Fibroblast of skin of left quadriceps (primary cell): ENCODE results near the gene RAD51C.
A peak's percentile ranks its signal among the peaks of the same experiment; 100 is the strongest.
"Not testable (repeated sequence)": the region's sequence is repeated elsewhere in the genome, so short reads cannot be mapped to it uniquely, and the experiment has no call there.

Source experiments
- DNase-seq, 2 experiments: peaks; one replicate each; pipeline ENCODE4 v3.0.0-alpha.2; 2013; ENCODE audit warnings: low read depth in 2 of 2

RAD51C gene

DNA sequence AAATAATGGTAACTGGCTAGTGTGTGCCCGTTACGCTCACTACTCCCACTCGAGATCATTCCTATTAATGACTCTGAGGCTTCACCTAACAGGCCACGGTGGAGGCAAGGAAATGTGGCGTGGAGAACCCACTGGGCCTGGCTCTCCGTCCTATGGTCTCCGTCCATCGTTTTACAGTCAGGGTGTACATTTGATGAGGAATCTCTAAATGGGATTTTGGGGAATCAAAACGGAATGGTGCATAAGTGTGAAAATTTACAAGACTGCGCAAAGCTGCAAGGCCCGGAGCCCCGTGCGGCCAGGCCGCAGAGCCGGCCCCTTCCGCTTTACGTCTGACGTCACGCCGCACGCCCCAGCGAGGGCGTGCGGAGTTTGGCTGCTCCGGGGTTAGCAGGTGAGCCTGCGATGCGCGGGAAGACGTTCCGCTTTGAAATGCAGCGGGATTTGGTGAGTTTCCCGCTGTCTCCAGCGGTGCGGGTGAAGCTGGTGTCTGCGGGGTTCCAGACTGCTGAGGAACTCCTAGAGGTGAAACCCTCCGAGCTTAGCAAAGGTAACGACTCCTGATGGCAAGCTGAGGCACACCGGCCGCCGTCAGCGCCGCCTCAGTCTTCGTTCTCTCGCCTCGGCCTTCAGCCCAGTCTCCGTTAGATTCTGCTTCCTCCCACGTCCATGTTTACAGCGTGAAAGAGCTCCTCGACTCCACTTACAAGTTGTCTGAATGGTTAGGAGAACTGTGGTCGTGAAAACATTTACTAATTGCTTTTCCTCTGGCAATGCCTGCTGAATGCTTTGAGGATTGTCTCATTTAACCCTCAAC is at the start of gene RAD51C:
RAD51C (plus strand) TSS at position 364 of the 817 bp plus-strand sequence; CDS start at position 406, 42 bp downstream.
- DNase-seq, result peak; percentile 58 to 60

GRCh38 chr17:58643147-58643546 is 49.3 kb upstream of the RAD51C start:
- peak; percentile 42 to 50 for DNase-seq

- DNase-seq, result no peak
These were observed 44.2 kb upstream of the RAD51C start for GRCh38 chr17:58648236-58648635.

- DNase-seq, result not testable (repeated sequence)
These were observed 34.2 kb upstream of the RAD51C start for GRCh38 chr17:58657962-58658803.

GRCh38 chr17:58658804-58659713 is 33.3 kb upstream of the RAD51C start:
- DNase-seq, result peak; percentile 98

GRCh38 chr17:58659714-58660084 is 32.7 kb upstream of the RAD51C start:
- DNase-seq, result not testable (repeated sequence)

DNA sequence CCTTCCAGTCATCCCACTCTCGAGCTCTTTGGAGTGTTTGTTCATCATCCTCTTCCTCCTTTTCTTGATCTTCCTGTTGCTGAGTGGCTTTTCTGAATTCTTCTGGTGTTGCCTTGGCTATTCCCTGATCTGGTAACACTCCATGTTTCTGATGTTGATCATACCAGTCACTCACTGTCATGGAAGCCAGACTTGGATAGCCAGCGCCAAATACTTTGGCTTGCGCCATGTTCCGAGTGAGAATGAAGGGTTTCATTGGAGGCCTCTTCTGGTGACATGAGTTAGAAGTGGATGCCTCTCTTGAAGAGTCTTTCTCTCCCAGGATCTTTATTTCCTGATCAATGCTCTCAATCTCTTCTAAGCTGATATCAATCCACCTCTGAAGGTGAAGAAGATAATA is 31.8 kb upstream of the RAD51C start:
- no peak for DNase-seq

DNA sequence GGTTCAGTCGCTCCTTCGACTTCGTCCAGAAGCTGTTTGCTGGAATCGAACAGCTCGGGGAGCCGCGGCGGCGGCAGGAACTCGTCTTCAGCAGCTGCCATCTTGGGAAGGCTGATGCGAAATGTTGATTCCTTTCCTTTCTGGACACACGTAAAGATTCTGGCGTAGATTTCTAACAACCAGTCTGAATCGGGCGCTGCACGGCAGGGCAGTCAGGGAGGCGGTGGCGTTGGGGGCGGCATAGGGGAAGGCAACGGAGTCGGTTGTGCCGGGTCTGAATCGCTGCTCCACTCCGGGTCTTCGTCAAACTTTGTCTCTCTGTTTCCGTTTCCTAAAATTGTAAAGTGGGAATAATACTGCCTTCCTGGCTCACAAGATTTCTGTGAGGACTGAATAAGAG is 30.9 kb upstream of the RAD51C start:
- DNase-seq, result no peak

- no peak for DNase-seq
These were observed 28.1 kb upstream of the RAD51C start for GRCh38 chr17:58664302-58664701.

- DNase-seq, result no peak
These were observed 26.2 kb upstream of the RAD51C start for GRCh38 chr17:58665946-58666857.

DNA sequence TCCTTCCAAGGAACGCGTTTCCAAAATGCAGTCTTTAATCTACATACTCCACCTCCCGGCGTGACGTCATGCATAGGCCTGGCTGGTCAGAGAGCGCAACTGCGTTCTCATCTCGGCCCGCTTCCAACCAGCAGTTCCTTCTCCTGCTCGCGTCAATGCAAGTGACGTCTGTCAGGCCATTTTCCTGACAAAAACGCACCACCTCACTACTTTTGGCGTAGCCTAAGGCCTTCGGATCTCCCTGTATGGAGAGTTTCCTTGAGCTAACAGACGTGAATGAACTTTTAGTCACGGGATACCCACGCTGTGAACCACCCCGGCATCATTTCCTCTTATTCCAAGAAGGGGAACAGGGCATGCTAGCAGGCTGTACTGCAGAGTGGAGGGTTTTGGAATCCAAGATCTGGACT is 25.5 kb upstream of the RAD51C start:
- DNase-seq, result no peak

DNA sequence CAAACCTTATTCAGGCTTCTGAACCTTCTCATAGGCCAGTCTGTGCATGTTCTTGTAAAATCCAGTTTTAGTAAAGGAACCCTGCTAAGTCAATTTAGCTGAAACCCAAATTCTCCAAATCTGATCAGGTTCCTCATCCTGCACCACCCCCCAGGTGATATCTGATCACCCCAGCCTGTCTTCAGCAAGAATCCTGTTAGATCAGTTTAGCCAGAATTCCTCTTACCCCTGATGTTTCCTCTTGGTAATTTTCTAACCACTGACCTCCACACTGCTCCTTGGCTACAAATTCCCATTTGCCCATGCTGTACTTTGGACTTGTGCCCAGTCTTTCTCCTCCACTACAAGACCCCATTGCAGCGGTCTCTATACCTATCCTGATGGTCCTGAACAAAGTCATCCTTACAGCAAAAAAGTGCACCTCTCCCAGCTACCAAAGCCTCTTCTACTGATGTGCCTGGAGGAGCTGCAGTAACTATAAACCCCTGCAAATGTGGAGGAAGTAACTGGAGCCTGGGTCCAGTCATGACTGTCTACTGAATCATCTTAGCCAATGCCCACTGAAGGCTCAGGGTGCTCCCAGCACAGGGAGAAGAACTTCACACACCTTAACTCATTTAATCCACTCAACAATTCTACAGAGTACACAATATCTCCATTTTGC is 24.3 kb upstream of the RAD51C start:
- DNase-seq, result no peak

- DNase-seq, result no peak
These were observed 23.8 kb upstream of the RAD51C start for GRCh38 chr17:58668598-58668935.

GRCh38 chr17:58669853-58670252 is 22.5 kb upstream of the RAD51C start:
- DNase-seq, result no peak

GRCh38 chr17:58671969-58672368 is 20.4 kb upstream of the RAD51C start:
- DNase-seq, result no peak

GRCh38 chr17:58677194-58677880 is 15.1 kb upstream of the RAD51C start:
- no peak for DNase-seq

GRCh38 chr17:58678287-58678686 is 14.1 kb upstream of the RAD51C start:
- not testable (repeated sequence) for DNase-seq

- no peak for DNase-seq
These were observed 13.0 kb upstream of the RAD51C start for GRCh38 chr17:58679263-58680037.

DNA sequence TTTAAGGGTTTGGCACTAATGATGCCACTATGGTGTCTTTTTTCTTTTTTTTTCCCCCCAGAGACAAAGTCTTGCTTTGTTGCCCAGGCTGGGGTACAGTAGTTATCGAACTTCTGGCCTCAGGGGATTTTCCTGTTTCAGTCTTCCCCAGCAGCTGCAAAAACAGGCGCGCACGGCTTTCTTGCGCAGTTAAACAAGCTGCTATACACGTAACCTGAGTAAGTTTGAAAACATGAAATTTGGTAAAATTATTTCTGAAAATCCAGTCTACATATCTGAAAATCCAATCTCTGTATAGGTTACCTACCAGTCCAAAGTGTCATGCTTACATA is 12.4 kb upstream of the RAD51C start:
- DNase-seq, result no peak
